Measurements from ENCODE around the gene MUC4.

DNA sequence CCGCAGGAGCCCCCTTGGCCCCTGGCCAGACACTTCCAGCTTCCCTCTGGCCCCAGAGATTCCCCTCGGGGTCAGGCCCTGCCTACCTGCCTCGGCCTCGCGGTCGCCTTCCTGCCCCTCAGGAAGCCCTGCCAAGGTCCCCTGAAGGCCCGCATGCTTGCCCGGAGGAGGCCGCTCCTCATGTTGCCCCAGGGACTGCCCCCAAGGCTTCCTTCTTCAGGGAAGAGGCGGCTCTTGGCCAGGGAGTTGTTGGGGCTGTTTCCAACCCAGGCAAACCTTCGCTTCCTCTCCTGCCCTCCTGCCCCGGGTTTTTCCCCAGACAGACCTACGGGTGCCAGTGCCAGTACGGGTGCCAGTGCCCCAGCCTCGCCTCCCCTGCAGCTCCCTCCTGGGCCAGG is 13.5 kb upstream of the MUC4 start:
- no peak for TF ChIP-seq EZH2phosphoT487 (IDR thresholded peaks at IDR 0.05; ENCODE audit: borderline replicate concordance, low read length)
- TF ChIP-seq, protein P1, sequence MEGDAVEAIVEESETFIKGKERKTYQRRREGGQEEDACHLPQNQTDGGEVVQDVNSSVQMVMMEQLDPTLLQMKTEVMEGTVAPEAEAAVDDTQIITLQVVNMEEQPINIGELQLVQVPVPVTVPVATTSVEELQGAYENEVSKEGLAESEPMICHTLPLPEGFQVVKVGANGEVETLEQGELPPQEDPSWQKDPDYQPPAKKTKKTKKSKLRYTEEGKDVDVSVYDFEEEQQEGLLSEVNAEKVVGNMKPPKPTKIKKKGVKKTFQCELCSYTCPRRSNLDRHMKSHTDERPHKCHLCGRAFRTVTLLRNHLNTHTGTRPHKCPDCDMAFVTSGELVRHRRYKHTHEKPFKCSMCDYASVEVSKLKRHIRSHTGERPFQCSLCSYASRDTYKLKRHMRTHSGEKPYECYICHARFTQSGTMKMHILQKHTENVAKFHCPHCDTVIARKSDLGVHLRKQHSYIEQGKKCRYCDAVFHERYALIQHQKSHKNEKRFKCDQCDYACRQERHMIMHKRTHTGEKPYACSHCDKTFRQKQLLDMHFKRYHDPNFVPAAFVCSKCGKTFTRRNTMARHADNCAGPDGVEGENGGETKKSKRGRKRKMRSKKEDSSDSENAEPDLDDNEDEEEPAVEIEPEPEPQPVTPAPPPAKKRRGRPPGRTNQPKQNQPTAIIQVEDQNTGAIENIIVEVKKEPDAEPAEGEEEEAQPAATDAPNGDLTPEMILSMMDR (IDR thresholded peaks at IDR 0.05; ENCODE audit: low read depth, low read length, poor library complexity, severe bottlenecking): no peak
